CD4-positive, alpha-beta memory T cell (primary cell): ENCODE results near the gene COPZ2. TPM values are rescaled to one million over a fixed set of nuclear protein-coding genes. Genes with fewer than 3 reads are reported as not detected.

Experiments used
- CTCF ChIA-PET: fragments of 350-600 bp; sonication (Branson Sonifier 250); formaldehyde crosslinking; loops from one replicate; lab custom pipeline; 2021; ENCODE audit warnings: inconsistent platforms; ENCODE audit not compliant: partially characterized antibody; lab: Charles Lee
- POLR2A ChIA-PET: fragments of 350-600 bp; sonication (Branson Sonifier 250); formaldehyde crosslinking; loops from one replicate; lab custom pipeline; 2021; ENCODE audit not compliant: partially characterized antibody; lab: Charles Lee
- DNase-seq, 5 donors: peaks; one replicate each; pipeline versions ENCODE4 v3.0.0 to v3.0.0-alpha.2; 2020 to 2022; ENCODE audit warnings: mixed read lengths in 1 of 5
- H3K27ac ChIP-seq: one replicate; pipeline ENCODE4 v1.7.0; 2013; ENCODE audit warnings: low read depth, low read length
- H3K27me3 ChIP-seq: 2 replicates; pipeline ENCODE4 v1.7.0; 2013; ENCODE audit warnings: mild to moderate bottlenecking, low read length, moderate library complexity; ENCODE audit not compliant: insufficient read depth
- H3K36me3 ChIP-seq: 2 replicates; pipeline ENCODE4 v1.7.0; 2013; ENCODE audit warnings: mild to moderate bottlenecking, low read length, moderate library complexity; ENCODE audit not compliant: insufficient read depth
- H3K4me1 ChIP-seq: 2 replicates; pipeline ENCODE4 v1.7.0; 2013; ENCODE audit warnings: mild to moderate bottlenecking, low read length, moderate library complexity; ENCODE audit not compliant: insufficient read depth
- H3K4me3 ChIP-seq, 2 donors: one replicate each; pipeline ENCODE4 v1.7.0; 2013; ENCODE audit warnings: low read length in 2 of 2, mild to moderate bottlenecking in 1 of 2
- H3K9me3 ChIP-seq, 2 donors: one replicate each; pipeline ENCODE4 v1.7.0; 2013; ENCODE audit warnings: low read length in 2 of 2, control low read depth in 1 of 2; ENCODE audit not compliant: control insufficient read depth in 1 of 2
- H3K27ac Mint-ChIP-seq, 7 donors: one replicate each; pipeline ENCODE4 v1.8.0; 2020 to 2021; ENCODE audit warnings: mixed read lengths in 7 of 7, mild to moderate bottlenecking in 6 of 7, inconsistent platforms in 3 of 7, moderate library complexity in 3 of 7
- H3K27me3 Mint-ChIP-seq, 2 donors: one replicate each; pipeline ENCODE4 v1.8.0; 2020 to 2021; ENCODE audit warnings: mixed read lengths in 2 of 2
- H3K36me3 Mint-ChIP-seq, 2 donors: one replicate each; pipeline ENCODE4 v1.8.0; 2020 to 2021; ENCODE audit warnings: mixed read lengths in 2 of 2, inconsistent platforms in 1 of 2, mild to moderate bottlenecking in 1 of 2
- H3K4me1 Mint-ChIP-seq, 4 donors: one replicate each; pipeline ENCODE4 v1.8.0; 2020 to 2021; ENCODE audit warnings: mixed read lengths in 4 of 4, mild to moderate bottlenecking in 1 of 4
- H3K4me3 Mint-ChIP-seq, 8 donors: one replicate each; pipeline ENCODE4 v1.8.0; 2020 to 2021; ENCODE audit warnings: mixed read lengths in 8 of 8, mild to moderate bottlenecking in 7 of 8, moderate library complexity in 6 of 8, inconsistent platforms in 3 of 8
- H3K9me3 Mint-ChIP-seq, 8 donors: one replicate each; pipeline ENCODE4 v1.8.0; 2020 to 2021; ENCODE audit warnings: mixed read lengths in 8 of 8, mild to moderate bottlenecking in 5 of 8, inconsistent platforms in 3 of 8, moderate library complexity in 1 of 8
- intact Hi-C: fragments of 100-400 bp; cut with micrococcal nuclease; formaldehyde crosslinking; loops from one replicate; pipeline ENCODE4 v1.15.1; 2023
- polyA plus RNA-seq, 2 donors: library from polyadenylated mRNA; unstranded; fragments of 300-500 nt; fragmentation: Illumina TruSeq; gene quantifications; one replicate each; pipeline ENCODE4 v1.2.3, GENCODE V29; 2021
- total RNA-seq, 2 experiments: library from RNA; stranded (reverse); gene quantifications; one replicate each; pipeline ENCODE4 v1.2.3, GENCODE V29; 2021

Gene COPZ2
- total and polyA plus RNA-seq, 4 experiments from 2014 or later = 1.6 to 2.0 (median 1.9) TPM

DNA sequence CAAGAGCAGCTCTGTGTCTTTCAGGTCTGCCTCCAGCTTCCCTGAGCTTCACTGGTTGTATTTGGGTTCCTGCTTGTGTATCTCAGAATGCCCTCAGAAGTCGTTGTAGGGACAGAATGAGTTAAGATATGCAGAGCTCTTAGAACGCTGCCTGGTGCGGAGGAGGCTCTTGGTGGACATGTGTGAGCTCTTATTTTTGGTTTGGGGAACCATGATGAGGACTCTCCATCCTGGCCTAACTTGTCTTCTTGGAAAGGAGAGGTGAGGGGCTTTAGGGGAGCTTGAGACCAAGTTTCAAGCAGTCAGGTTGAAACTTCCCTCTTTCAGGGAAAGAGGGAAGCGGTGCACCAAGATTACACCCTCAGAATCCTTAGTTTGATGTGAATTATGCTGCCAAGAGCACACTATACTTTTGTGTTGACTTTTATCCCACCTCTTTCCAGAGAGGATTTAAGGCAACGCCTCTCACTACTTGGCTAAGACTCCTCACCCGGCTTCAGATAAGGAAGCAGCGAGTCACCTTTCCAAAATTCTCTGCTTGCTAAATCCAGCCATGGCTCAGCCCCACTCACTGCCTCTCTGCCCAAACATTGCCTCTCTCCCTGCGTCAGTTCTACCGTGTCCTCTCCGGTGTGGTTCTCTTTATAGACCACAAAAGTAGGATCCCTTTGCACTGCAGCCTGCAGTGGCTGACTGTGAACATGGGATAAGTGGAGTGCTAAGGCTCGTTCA lies 53.9 kb downstream of the COPZ2 start:
- Histone ChIP-seq H3K9me3 (no peaks in the 10 kb centered on the region), H3K4me3 (no peak overlapping the region), H3K27me3 (no peaks in the 10 kb centered on the region), H3K27ac (no peak overlapping the region), H3K4me1 (peaks cover 11% of the 10 kb centered on the region), H3K36me3 (peaks cover 29% of the 10 kb centered on the region)
- Mint-ChIP-seq H3K4me3 (no peak overlapping the region), H3K36me3 (peaks cover 34 to 49% of the 10 kb centered on the region in 2 donors), H3K9me3 (no peaks in the 10 kb centered on the region), H3K27ac (peak overlapping the region in 2 of 7 donors; percentile 36 to 64), H3K4me1 (peaks cover 0 to 19% (median 6%) of the 10 kb centered on the region in 4 donors), H3K27me3 (no peaks in the 10 kb centered on the region)
- ChIA-PET POLR2A (interaction anchor here (1.0 to 1.1 kb wide), 2 partner anchors 13 to 30 kb away, joined by 3 to 4 read pairs; partner anchors contain the start of gene CDK5RAP3), CTCF (interaction anchor here (1.1 kb wide), 1 partner anchor 12 kb away, joined by 6 read pairs; the partner anchor contains the start of gene CDK5RAP3)
- intact Hi-C loops = no loop called here
- no peak for DNase-seq

GRCh38 chr17:47982645-47983390 lies 54.8 kb downstream of the COPZ2 start:
- Histone ChIP-seq H3K4me1 (peaks cover 11% of the 10 kb centered on the region), H3K4me3 (no peak overlapping the region), H3K9me3 (no peaks in the 10 kb centered on the region), H3K36me3 (peaks cover 32% of the 10 kb centered on the region), H3K27ac (no peak overlapping the region), H3K27me3 (no peaks in the 10 kb centered on the region)
- Mint-ChIP-seq H3K27me3 (no peaks in the 10 kb centered on the region), H3K27ac (peak overlapping the region in 1 of 7 donors; percentile 29), H3K4me3 (no peak overlapping the region), H3K36me3 (peaks cover 37 to 54% of the 10 kb centered on the region in 2 donors), H3K9me3 (no peaks in the 10 kb centered on the region), H3K4me1 (peaks cover 0 to 19% (median 6%) of the 10 kb centered on the region in 4 donors)
- intact Hi-C loops = no loop called here
- CTCF ChIA-PET = interaction anchor here (1.1 kb wide), 1 partner anchor 12 kb away, joined by 6 read pairs; the partner anchor contains the start of gene CDK5RAP3
- no peak for DNase-seq
- POLR2A ChIA-PET = interaction anchor here (1.1 to 1.3 kb wide), 2 partner anchors 11 to 31 kb away, joined by 3 read pairs; partner anchors contain the start of gene CDK5RAP3

DNA sequence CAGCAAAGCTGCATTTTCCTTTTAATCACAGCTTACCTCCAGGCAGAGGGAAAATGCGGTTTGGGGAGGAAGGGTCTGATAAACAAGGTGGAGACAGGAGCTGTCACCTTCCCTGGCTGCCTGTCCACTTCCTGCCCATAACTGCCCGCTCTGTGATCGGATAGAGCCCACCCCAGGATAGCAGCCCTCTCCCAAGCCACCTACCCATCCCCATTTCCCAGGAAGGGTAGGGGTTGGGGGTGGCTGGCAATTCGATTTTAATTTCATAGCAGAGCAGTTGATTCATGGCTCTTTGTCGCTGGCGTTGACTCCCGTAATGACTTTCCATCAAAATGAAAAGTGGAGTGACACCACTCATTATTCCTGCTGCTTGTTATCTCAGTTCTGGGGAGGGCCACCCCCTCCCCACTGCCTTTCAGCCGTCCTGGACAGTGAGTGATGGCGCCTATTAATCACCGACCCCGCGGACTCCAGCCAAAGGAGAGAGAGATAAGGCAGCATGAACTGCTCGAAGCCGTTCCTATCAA lies 55.4 kb downstream of the COPZ2 start:
- Mint-ChIP-seq H3K36me3 (peaks cover 37 to 59% of the 10 kb centered on the region in 2 donors), H3K27ac (peak overlapping the region in 2 of 7 donors; percentile 29 to 63)
- H3K36me3 ChIP-seq = peaks cover 37% of the 10 kb centered on the region

DNA sequence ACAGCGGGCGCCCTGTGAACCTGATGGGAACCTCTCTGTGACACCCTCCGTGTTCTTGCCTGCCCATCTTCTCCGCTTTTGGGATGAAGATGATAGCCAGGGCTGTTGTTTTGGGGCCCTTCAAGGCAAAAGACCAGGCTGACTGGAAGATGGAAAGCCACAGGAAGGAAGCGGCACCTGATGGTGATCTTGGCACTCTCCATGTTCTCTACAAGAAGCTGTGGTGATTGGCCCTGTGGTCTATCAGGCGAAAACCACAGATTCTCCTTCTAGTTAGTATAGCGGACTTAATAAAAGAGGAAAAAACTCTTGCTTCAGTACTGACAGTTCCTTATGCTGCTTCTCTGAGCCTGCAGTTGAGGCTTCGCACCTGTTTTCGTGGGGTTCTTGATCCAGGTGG lies 56.1 kb downstream of the COPZ2 start:
- H3K36me3 Mint-ChIP-seq = peaks cover 40 to 65% of the 10 kb centered on the region in 2 donors
- POLR2A ChIA-PET = no interaction called here

More for the DNA sequence above, 55.4 kb downstream of the COPZ2 start:
- Histone ChIP-seq H3K4me3 (no peak overlapping the region), H3K4me1 (peaks cover 11% of the 10 kb centered on the region), H3K9me3 (no peaks in the 10 kb centered on the region), H3K27me3 (no peaks in the 10 kb centered on the region), H3K27ac (no peak overlapping the region)
- Mint-ChIP-seq H3K4me3 (no peak overlapping the region), H3K4me1 (peaks cover 0 to 19% (median 6%) of the 10 kb centered on the region in 4 donors), H3K27me3 (no peaks in the 10 kb centered on the region), H3K9me3 (no peaks in the 10 kb centered on the region)
- intact Hi-C loops = no loop called here
- CTCF ChIA-PET = no interaction called here
- POLR2A ChIA-PET = interaction anchor here (1.3 kb wide), 1 partner anchor 11 kb away, joined by 3 read pairs; the partner anchor contains the start of gene CDK5RAP3
- DNase-seq = no peak

DNA sequence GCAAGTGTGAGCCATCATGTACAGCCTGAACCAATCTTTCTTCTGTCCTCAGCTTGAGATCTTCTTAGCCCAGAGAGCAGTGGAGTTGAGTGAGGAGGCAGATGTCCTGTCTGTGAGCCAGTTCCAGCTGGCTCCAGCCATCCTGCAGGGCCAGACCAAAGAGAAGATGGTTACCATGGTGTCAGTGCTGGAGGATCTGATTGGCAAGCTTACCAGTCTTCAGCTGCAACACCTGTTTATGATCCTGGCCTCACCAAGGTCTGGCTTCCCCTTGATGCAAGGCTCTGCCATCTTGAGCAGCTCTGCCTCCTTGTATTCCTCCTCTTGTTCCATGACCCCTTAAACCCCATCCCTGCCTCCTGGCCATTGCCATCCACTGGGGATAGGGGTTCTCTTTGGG lies 57.1 kb downstream of the COPZ2 start:
- Mint-ChIP-seq H3K4me3 (no peak overlapping the region), H3K36me3 (peaks cover 46 to 71% of the 10 kb centered on the region in 2 donors), H3K27ac (peak overlapping the region in 4 of 7 donors; percentile 23 to 76 (median 62)), H3K27me3 (no peaks in the 10 kb centered on the region), H3K9me3 (no peaks in the 10 kb centered on the region), H3K4me1 (peaks cover 0 to 19% (median 6%) of the 10 kb centered on the region in 4 donors)
- Histone ChIP-seq H3K4me3 (no peak overlapping the region), H3K9me3 (no peaks in the 10 kb centered on the region), H3K36me3 (peaks cover 50% of the 10 kb centered on the region), H3K4me1 (peaks cover 11% of the 10 kb centered on the region), H3K27me3 (no peaks in the 10 kb centered on the region), H3K27ac (no peak overlapping the region)
- no peak for DNase-seq
- ChIA-PET POLR2A (no interaction called here), CTCF (interaction anchor here (0.7 to 4.1 kb wide), 6 partner anchors 10 to 545 kb away, joined by 3 to 22 read pairs (median 4); partner anchors contain the start of gene CDK5RAP3)
- intact Hi-C loops = no loop called here

More for the DNA sequence above, 56.1 kb downstream of the COPZ2 start:
- Mint-ChIP-seq H3K27me3 (no peaks in the 10 kb centered on the region), H3K27ac (peak overlapping the region in 2 of 7 donors; percentile 4 to 63), H3K4me3 (peak overlapping the region in 2 of 8 donors; percentile 26 to 44), H3K9me3 (no peaks in the 10 kb centered on the region), H3K4me1 (peaks cover 0 to 19% (median 6%) of the 10 kb centered on the region in 4 donors)
- Histone ChIP-seq H3K36me3 (peaks cover 40% of the 10 kb centered on the region), H3K4me1 (peaks cover 11% of the 10 kb centered on the region), H3K4me3 (no peak overlapping the region), H3K27me3 (no peaks in the 10 kb centered on the region), H3K9me3 (no peaks in the 10 kb centered on the region), H3K27ac (no peak overlapping the region)
- intact Hi-C loops = no loop called here
- CTCF ChIA-PET = interaction anchor here (1.0 to 4.1 kb wide), 4 partner anchors 11 to 93 kb away, joined by 3 to 22 read pairs (median 9); partner anchors contain the start of gene CDK5RAP3
- peak in 1 of 5 donors; percentile 9 for DNase-seq

GRCh38 chr17:47978324-47978723 lies 59.3 kb downstream of the COPZ2 start:
- H3K27me3 ChIP-seq = no peaks in the 10 kb centered on the region
- Mint-ChIP-seq H3K27ac (peak overlapping the region in 2 of 7 donors; percentile 12 to 47), H3K4me3 (no peak overlapping the region), H3K36me3 (peaks cover 53 to 77% of the 10 kb centered on the region in 2 donors), H3K27me3 (no peaks in the 10 kb centered on the region), H3K4me1 (peaks cover 1 to 19% (median 10%) of the 10 kb centered on the region in 4 donors), H3K9me3 (no peaks in the 10 kb centered on the region)
- intact Hi-C loops = loop anchor here (1.0 kb wide), 1 partner anchor 96 kb away; no protein-coding TSS in a partner anchor
- H3K27ac ChIP-seq = no peak overlapping the region
- H3K4me1 ChIP-seq = peaks cover 11% of the 10 kb centered on the region
- peaks cover 63% of the 10 kb centered on the region for H3K36me3 ChIP-seq
- H3K9me3 ChIP-seq = no peaks in the 10 kb centered on the region
- DNase-seq = peak in 4 of 5 donors; percentile 33 to 48 (median 40)
- H3K4me3 ChIP-seq = no peak overlapping the region
- POLR2A ChIA-PET = interaction anchor here (0.7 to 0.8 kb wide), 2 partner anchors 19 to 47 kb away, joined by 3 read pairs; no protein-coding TSS in a partner anchor
- CTCF ChIA-PET = interaction anchor here (0.8 to 4.1 kb wide), 13 partner anchors 8 to 128 kb away, joined by 3 to 22 read pairs (median 4); partner anchors contain the start of genes CDK5RAP3 and PNPO
